Neural crest cell (in vitro differentiated cells): ENCODE measurements around the gene PPP1R15B. TPM values are rescaled to one million over a fixed set of nuclear protein-coding genes. Genes with fewer than 3 reads are reported as not detected.

Experiments
- DNase-seq: peaks from one replicate; pipeline ENCODE4 v3.0.0; 2021; ENCODE audit warnings: low read depth, mixed read lengths, low spot score
- H3K27ac Mint-ChIP-seq: one replicate; pipeline ENCODE4 v1.8.0; 2021; ENCODE audit warnings: mild to moderate bottlenecking, mixed read lengths; ENCODE audit not compliant: unreplicated experiment
- H3K27me3 Mint-ChIP-seq: 2 replicates; pipeline ENCODE4 v1.8.0; 2021; ENCODE audit warnings: low read depth, mild to moderate bottlenecking, mixed read lengths
- H3K36me3 Mint-ChIP-seq: 2 replicates; pipeline ENCODE4 v1.8.0; 2021; ENCODE audit warnings: low read depth, mild to moderate bottlenecking, mixed read lengths
- H3K4me1 Mint-ChIP-seq: 2 replicates; pipeline ENCODE4 v1.8.0; 2021; ENCODE audit warnings: mixed read lengths
- H3K4me3 Mint-ChIP-seq: one replicate; pipeline ENCODE4 v1.8.0; 2021; ENCODE audit warnings: mild to moderate bottlenecking, mixed read lengths
- H3K9me3 Mint-ChIP-seq: 2 replicates; pipeline ENCODE4 v1.8.0; 2021; ENCODE audit warnings: mixed read lengths
- total RNA-seq: library from RNA; stranded (reverse); gene quantifications from 2 replicates; pipeline ENCODE4 v1.2.1, GENCODE V29; 2021
- TF ChIP-seq, protein P1 (sequence below): fragments of 200-600 bp; sonication (generic); conservative IDR thresholded peaks from 2 replicates; pipeline ENCODE4 v1.5.0; 2021; ENCODE audit warnings: antibody characterized with exemption, mild to moderate bottlenecking

Gene PPP1R15B
- total RNA-seq, 1 donor from 2014 or later: 46.6 TPM

DNA sequence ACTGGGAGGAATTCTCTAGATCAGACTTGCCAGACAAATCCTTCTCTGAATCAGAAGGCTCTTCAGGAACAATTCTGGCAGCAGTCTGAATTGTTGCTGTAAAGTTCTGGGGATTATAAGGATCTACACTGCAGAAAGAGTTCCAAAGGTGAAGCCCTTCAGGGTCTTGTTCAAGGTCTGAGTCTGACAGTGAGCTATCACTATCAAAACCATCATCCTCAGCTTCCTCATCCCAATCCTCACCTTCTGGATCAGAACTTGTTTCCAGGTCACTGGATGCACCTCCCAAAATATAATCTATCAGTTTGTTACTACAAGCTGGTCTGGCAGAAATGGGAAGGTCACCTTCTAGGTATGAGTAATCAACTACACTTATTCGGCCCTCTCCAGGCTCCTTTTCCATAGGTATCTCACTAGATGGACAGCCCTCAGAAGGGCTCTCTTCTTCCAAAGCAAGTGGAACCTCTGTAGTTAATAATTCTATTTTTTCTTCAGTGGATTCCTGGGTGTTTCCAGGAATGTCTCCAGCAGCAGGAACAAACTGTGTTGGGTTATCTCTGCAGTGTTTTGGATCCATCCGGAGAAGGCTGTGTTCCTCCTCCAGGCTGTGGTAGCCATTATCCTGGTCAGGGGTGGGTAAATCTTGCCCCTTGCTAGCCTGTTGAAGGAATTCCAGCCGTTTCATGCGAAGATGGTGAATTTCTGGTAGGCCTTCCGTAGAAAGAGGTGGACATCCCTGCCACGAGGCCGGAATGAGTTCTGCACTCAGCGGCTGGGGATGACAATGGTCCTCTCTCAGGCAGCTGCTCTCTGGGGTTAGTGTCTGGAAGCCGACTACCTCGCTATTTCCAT, 1.6 kb downstream of the PPP1R15B start:
- H3K4me1 Mint-ChIP-seq: peaks cover 52% of the 10 kb centered on the region
- H3K4me3 Mint-ChIP-seq: peak overlapping the region; percentile 98
- H3K27me3 Mint-ChIP-seq: no peaks in the 10 kb centered on the region
- peaks cover 3% of the 10 kb centered on the region for H3K36me3 Mint-ChIP-seq
- DNase-seq: no peak
- peak overlapping the region; percentile 99 for H3K27ac Mint-ChIP-seq
- TF ChIP-seq, protein P1, sequence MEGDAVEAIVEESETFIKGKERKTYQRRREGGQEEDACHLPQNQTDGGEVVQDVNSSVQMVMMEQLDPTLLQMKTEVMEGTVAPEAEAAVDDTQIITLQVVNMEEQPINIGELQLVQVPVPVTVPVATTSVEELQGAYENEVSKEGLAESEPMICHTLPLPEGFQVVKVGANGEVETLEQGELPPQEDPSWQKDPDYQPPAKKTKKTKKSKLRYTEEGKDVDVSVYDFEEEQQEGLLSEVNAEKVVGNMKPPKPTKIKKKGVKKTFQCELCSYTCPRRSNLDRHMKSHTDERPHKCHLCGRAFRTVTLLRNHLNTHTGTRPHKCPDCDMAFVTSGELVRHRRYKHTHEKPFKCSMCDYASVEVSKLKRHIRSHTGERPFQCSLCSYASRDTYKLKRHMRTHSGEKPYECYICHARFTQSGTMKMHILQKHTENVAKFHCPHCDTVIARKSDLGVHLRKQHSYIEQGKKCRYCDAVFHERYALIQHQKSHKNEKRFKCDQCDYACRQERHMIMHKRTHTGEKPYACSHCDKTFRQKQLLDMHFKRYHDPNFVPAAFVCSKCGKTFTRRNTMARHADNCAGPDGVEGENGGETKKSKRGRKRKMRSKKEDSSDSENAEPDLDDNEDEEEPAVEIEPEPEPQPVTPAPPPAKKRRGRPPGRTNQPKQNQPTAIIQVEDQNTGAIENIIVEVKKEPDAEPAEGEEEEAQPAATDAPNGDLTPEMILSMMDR: peak; percentile 19
- H3K9me3 Mint-ChIP-seq: no peaks in the 10 kb centered on the region

DNA sequence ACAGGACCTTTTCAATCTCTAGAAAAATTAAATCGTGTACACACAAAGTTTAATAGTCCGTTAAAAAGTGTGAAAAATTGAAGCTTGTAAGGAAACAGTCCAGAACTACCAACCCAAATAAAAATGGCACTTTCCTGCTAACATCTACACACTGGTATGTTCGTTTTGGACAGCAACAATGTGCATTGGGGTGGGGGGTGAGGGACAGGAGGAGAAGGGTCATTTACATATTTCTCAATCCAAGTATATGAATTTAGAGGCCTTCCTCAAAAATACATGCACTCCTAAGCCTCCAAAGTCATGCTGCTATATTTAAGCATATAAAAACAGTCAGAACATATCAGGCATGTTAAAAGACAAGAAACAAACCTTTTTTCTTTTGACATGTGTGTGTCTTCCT, 2.5 kb downstream of the PPP1R15B start:
- Mint-ChIP-seq H3K27ac (peak overlapping the region; percentile 43), H3K9me3 (no peaks in the 10 kb centered on the region), H3K4me1 (peaks cover 49% of the 10 kb centered on the region), H3K36me3 (peaks cover under 1% of the 10 kb centered on the region), H3K4me3 (peak overlapping the region; percentile 98), H3K27me3 (no peaks in the 10 kb centered on the region)
- no peak for DNase-seq
- TF ChIP-seq, protein P1: no peak

DNA sequence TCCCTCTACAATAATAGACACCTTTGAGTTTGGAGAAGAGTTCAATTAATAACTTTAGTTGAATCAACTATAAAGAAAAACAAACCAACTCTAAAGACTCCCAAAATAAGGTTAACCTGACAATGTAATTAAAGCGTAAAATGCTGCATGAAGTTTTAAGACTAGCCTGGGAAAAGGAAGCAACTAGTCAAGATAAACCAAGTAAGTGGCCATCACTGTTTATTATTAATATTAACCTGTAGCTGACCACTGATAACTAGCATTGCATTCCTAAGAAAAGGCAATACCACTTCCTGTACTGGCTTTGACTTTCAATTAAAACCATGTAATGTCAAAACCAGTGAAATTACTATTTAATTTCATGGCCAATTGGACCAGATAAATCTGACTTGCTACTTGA, 3.0 kb downstream of the PPP1R15B start:
- no peak for DNase-seq
- Mint-ChIP-seq H3K4me3 (peak overlapping the region; percentile 98), H3K27ac (no peak overlapping the region), H3K36me3 (no peaks in the 10 kb centered on the region), H3K4me1 (peaks cover 48% of the 10 kb centered on the region), H3K27me3 (no peaks in the 10 kb centered on the region), H3K9me3 (no peaks in the 10 kb centered on the region)
- TF ChIP-seq, protein P1: no peak

DNA sequence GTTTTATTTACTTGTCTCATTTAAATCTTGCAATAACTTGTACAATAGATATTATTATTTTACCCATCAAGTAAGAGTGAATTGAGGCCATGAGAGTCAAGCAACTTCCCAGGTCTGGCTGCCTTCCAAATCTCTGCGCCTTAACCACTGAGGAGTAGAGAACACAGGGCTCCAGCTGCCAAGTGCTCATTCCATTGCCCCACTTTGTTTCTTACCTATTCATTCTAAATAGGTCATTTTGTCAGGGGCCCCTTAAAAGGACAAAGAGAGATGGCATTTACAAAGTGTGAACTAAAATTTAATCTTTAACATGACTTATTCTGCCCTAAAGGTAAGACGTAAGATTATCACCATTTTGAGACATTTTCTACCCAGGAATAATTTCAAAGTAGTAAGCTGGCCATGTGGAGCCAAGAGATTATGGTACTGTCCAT, 3.5 kb downstream of the PPP1R15B start:
- Mint-ChIP-seq H3K9me3 (no peaks in the 10 kb centered on the region), H3K36me3 (no peaks in the 10 kb centered on the region), H3K27me3 (no peaks in the 10 kb centered on the region), H3K4me1 (peaks cover 47% of the 10 kb centered on the region), H3K27ac (peak overlapping the region; percentile 13), H3K4me3 (peak overlapping the region; percentile 98)
- TF ChIP-seq, protein P1: no peak
- DNase-seq: no peak

DNA sequence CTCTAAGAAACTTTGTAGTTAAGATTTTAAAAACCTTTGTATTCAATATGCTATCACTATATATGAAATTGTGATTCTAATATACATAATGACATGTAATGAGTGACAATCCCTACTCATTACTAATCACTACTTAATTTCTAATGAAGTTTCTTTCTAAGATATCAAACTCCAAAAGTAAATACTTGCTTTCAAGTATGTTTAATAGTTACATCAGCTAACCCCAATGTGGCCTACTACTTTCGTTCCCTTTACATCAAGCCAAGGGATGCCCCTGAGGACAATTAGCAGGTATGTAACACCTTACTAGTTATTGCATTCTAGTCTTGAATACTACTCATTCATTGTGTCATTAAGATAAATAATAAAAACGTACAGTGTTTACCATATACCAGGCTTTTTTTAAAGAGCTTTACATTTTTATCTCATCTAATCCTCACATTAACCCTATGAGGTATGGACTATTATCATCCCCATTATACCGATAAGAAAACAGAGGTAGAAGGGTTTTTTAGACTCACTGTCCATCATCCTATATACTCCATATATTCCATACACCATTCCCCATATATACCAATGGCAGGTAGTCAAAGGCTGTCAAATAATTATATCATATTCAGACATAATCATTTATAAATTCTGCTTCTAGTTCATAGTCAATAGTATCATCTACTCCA, 4.2 kb downstream of the PPP1R15B start:
- TF ChIP-seq, protein P1: no peak
- no peak for DNase-seq
- H3K9me3 Mint-ChIP-seq: no peaks in the 10 kb centered on the region
- H3K4me1 Mint-ChIP-seq: peaks cover 44% of the 10 kb centered on the region
- no peaks in the 10 kb centered on the region for H3K27me3 Mint-ChIP-seq
- no peaks in the 10 kb centered on the region for H3K36me3 Mint-ChIP-seq
- peak overlapping the region; percentile 98 for H3K4me3 Mint-ChIP-seq
- H3K27ac Mint-ChIP-seq: no peak overlapping the region
